Measurements from ENCODE around the gene MYOG. TPM values are rescaled to one million over a fixed set of nuclear protein-coding genes. Genes with fewer than 3 reads are reported as not detected.

The MYOG gene
- not detected in 2 replicates for total RNA-seq (ENCODE audit: low replicate concordance)

DNA sequence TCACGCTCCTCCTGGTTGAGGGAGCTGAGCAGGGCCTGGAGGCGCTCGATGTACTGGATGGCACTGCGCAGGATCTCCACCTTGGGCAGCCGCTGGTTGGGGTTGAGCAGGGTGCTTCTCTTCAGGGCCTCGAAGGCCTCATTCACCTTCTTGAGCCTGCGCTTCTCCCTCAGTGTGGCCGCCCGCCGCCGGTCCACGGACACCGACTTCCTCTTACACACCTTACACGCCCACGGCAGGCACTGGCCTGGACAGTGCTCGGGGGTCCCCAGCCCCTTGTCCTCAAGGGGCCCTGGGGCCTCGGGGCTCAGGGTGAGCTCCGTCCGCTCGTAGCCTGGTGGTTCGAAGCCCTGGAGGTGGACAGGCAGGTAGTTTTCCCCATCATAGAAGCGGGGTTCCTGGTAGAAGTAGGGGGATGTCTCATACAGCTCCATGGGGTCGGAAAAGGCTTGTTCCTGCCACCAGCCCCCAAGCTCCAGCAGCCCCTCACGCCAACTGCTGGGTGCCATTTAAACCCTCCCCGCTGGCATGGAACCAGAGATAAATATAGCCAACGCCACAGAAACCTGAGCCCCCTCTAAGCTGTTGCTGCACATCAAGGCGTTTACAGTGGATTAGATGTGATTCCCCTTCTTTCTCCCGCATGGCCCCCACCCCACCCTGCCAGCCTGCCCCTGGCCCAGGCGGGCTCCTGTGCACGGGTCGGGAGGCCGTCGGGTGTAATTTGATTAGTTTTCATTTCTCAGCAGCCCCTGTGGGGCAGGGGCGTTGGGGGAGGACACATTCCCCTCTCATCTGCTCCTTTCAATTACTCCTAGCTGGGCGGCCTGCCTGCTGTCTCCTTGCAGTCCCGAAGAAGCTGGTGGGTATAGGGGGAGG, at the start of gene MYOG:
Gene MYOG (minus strand): TSS at position 485 of the 879 bp plus-strand sequence. CDS start 51 bp downstream, at position 434.

DNA sequence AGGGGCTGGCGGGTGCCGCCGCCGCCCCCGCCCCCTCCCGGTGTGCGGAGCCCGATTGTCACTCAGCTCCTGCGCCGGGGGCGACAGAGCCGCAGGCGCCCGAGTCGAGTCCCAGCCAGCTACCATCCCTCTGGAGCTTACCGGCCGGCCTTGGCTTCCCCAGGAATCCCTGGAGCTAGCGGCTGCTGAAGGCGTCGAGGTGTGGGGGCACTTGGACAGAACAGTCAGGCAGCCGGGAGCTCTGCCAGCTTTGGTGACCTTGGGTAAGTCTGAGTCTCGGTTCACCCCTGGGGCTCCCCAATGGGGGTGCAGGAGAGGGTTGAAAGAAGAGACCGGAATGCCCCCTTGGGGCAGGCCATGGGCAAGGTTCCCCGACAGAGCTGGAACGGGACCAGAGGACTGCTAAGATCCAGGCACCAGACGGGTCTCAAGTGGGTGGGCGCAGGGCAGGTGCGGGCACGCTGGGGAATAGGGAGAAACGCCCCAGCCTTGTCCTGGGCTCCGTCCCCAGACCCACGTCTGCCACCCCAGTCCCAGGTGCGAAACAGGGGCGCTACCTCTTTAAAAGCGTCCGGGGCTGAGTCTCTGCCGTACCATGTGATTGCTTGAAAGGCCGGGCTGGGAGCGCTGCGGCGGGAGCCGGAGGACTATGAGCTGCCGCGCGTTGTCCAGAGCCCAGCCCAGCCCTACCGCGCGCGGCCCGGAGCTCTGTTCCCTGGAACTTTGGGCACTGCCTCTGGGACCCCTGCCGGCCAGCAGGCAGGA, 42.0 kb upstream of the MYOG start, which contains the start of gene ADORA1:
Gene ADORA1 (plus strand): TSS at position 61 of the 765 bp plus-strand sequence. CDS start 1,116 bp downstream, outside the sequence.

Other genes with a start within 250 kb of the MYOG start
- 5.7 and 8.2 TPM in 2 replicates for gene RABIF, start 196.9 kb downstream of the MYOG start, total RNA-seq (ENCODE audit: low replicate concordance)
- 27.1 and 42.2 TPM in 2 replicates for gene KLHL12, start 158.8 kb downstream of the MYOG start, total RNA-seq (ENCODE audit: low replicate concordance)
- gene ADIPOR1, start 127.7 kb downstream of the MYOG start, total RNA-seq (ENCODE audit: low replicate concordance), result 94.3 and 141 TPM in 2 replicates
- gene CYB5R1, start 118.8 kb downstream of the MYOG start, total RNA-seq (ENCODE audit: low replicate concordance), result 55.0 and 58.0 TPM in 2 replicates
- gene TMEM183A, start 78.6 kb downstream of the MYOG start, total RNA-seq (ENCODE audit: low replicate concordance), result 72.4 and 84.7 TPM in 2 replicates
- gene PPFIA4, start 59.5 kb downstream of the MYOG start, total RNA-seq (ENCODE audit: low replicate concordance), result 3.6 and 22.6 TPM in 2 replicates
- under 0.01 and 14.6 TPM in 2 replicates for gene ADORA1, start 41.7 kb upstream of the MYOG start, total RNA-seq (ENCODE audit: low replicate concordance)
- 0.35 TPM in 1 of 2 replicates, not detected in the other for gene MYBPH, start 89.8 kb upstream of the MYOG start, total RNA-seq (ENCODE audit: low replicate concordance)
- gene CHI3L1, start 100.7 kb upstream of the MYOG start, total RNA-seq (ENCODE audit: low replicate concordance), result 0.15 and 231 TPM in 2 replicates
- gene CHIT1, start 143.7 kb upstream of the MYOG start, total RNA-seq (ENCODE audit: low replicate concordance), result under 0.01 and 0.70 TPM in 2 replicates
- gene BTG2, start 219.5 kb upstream of the MYOG start, total RNA-seq (ENCODE audit: low replicate concordance), result 10.1 and 18.8 TPM in 2 replicates

Measured in smooth muscle cell of the coronary artery (primary cell).